Esophagus squamous epithelium (tissue), 5 donors: ENCODE results near the gene VPS35L. TPM values are rescaled to one million over a fixed set of nuclear protein-coding genes. Genes with fewer than 3 reads are reported as not detected.

Experiments
- DNase-seq: peaks from one replicate; lab custom pipeline; 2025; lab: John Stamatoyannopoulos, UW
- H3K27ac ChIP-seq, 4 donors: fragments of 200-600 bp; sonication (generic); one replicate each; pipeline ENCODE4 v1.5.1; 2016 to 2019; ENCODE audit warnings: mild to moderate bottlenecking in 1 of 4
- H3K27me3 ChIP-seq, 4 donors: fragments of 200-600 bp; sonication (generic); 1 replicate in 3 of 4; 2 replicates in 1 of 4; pipeline versions ENCODE4 v1.5.1 to v1.6.0; 2017 to 2021; ENCODE audit warnings: antibody characterized with exemption in 1 of 4
- H3K36me3 ChIP-seq, 3 donors: fragments of 200-600 bp; sonication (generic); one replicate each; pipeline ENCODE4 v1.5.1; 2016 to 2019
- H3K4me1 ChIP-seq, 3 donors: fragments of 200-600 bp; sonication (generic); one replicate each; pipeline ENCODE4 v1.5.1; 2017 to 2019
- H3K4me3 ChIP-seq, 4 donors: fragments of 200-600 bp; sonication (generic); 1 replicate in 3 of 4; 2 replicates in 1 of 4; pipeline ENCODE4 v1.5.1; 2016 to 2019; ENCODE audit warnings: mild to moderate bottlenecking in 2 of 4, moderate library complexity in 1 of 4
- H3K9me3 ChIP-seq, 3 donors: fragments of 200-600 bp; sonication (generic); one replicate each; pipeline ENCODE4 v1.5.1; 2016 to 2019
- CTCF ChIP-seq, 6 experiments: fragments of 450-650 bp in 4 of 6; fragments of 200-600 bp in 2 of 6; sonication (generic) in 2 of 6; IDR thresholded peaks; one replicate each; pipeline ENCODE4 v1.5.1; 2016 to 2019; ENCODE audit warnings: antibody characterized with exemption in 6 of 6, mild to moderate bottlenecking in 4 of 6, moderate library complexity in 4 of 6
- POLR2A ChIP-seq, 4 donors: fragments of 450-650 bp; IDR thresholded peaks; one replicate each; pipeline ENCODE4 v1.6.1; 2017; ENCODE audit warnings: antibody characterized with exemption in 4 of 4, mild to moderate bottlenecking in 4 of 4, moderate library complexity in 3 of 4
- WGBS, 2 donors: methylation state at CpG; one replicate each; pipeline ENCODE4 v1.1.5; 2018; 5-methylcytosine and 5-hydroxymethylcytosine counted together
- intact Hi-C: fragments of 100-400 bp; cut with DNase I; formaldehyde crosslinking; loops from one replicate; pipeline ENCODE4 v1.15.0; 2022
- total RNA-seq, 4 donors: library from RNA; depleted of rRNA; stranded (reverse); fragments of >200 nt; gene quantifications; one replicate each; pipeline ENCODE4 v1.1.0, GENCODE V29; 2016
- donor health status: DM: yes; HTN: yes; CAD: no.

The VPS35L gene
- total RNA-seq, 4 donors from 2014 or later: 20.8 to 32.9 (median 23.9) TPM

- TF ChIP-seq POLR2A (IDR thresholded peaks at IDR 0.05): no peak
- TF ChIP-seq CTCF (IDR thresholded peaks at IDR 0.05): peak in 1 of 6 experiments; percentile 13
Measured at GRCh38 chr16:19595043-19595767, 39.7 kb downstream of the VPS35L start.

DNA sequence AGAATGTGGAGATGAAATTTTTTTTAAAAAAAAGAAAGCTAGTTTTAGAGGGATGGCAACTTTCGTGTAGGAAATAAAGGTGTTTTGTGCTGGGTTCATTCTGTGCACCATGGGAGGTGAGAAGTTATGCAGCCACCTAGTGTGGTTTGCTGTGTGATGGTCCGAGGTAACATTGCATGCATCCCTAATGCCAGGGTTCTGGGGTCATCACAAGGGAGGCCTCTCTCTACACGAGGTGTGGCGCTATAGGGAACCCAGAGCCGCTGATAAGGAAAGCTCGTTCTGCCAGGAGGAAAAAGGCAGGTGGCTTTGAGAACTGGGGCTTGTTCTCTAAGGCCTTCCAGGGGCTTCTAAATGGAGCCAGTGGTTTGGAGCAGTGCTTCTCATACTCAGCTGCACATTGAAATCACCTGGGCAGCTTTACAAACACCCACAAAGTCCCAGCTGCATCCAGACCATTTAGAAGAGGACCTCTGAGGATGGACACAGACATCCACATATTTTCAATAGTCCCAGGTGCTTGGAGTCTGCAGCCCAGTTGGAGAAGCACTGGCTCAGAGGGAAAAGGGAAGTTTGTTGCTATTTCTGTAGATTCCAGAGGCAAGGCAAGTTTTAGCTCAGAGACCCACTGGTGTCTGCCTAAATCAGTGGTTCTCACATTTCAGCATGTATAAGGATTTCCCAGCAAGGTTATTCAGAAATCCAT, 43.5 kb downstream of the VPS35L start:
- Histone ChIP-seq H3K27ac (no peak overlapping the region), H3K27me3 (no peaks in the 10 kb centered on the region), H3K9me3 (no peaks in the 10 kb centered on the region), H3K4me1 (peaks cover 16 to 40% (median 21%) of the 10 kb centered on the region in 3 donors), H3K36me3 (peaks cover 0 to 68% (median 0%) of the 10 kb centered on the region in 3 donors), H3K4me3 (no peak overlapping the region)
- TF ChIP-seq CTCF (IDR thresholded peaks at IDR 0.05) (no peak), POLR2A (IDR thresholded peaks at IDR 0.05) (no peak)
- WGBS, 2 donors: 79 to 88% methylated on average over 5 to 6 of the region's 6 CpGs
- DNase-seq: no peak
- intact Hi-C loops: no loop called here

More at GRCh38 chr16:19595043-19595767, 39.7 kb downstream of the VPS35L start:
- peaks cover 11 to 25% (median 12%) of the 10 kb centered on the region in 3 donors for H3K4me1 ChIP-seq
- WGBS, 2 donors: 47 to 77% methylated on average over 11 to 12 of the region's 19 CpGs
- peaks cover 0 to 70% (median 0%) of the 10 kb centered on the region in 3 donors for H3K36me3 ChIP-seq
- no peaks in the 10 kb centered on the region for H3K9me3 ChIP-seq
- intact Hi-C loops: no loop called here
- peak overlapping the region in 3 of 4 donors; percentile 50 to 73 (median 72) for H3K27ac ChIP-seq
- DNase-seq: no peak
- no peaks in the 10 kb centered on the region for H3K27me3 ChIP-seq
- H3K4me3 ChIP-seq: no peak overlapping the region

DNA sequence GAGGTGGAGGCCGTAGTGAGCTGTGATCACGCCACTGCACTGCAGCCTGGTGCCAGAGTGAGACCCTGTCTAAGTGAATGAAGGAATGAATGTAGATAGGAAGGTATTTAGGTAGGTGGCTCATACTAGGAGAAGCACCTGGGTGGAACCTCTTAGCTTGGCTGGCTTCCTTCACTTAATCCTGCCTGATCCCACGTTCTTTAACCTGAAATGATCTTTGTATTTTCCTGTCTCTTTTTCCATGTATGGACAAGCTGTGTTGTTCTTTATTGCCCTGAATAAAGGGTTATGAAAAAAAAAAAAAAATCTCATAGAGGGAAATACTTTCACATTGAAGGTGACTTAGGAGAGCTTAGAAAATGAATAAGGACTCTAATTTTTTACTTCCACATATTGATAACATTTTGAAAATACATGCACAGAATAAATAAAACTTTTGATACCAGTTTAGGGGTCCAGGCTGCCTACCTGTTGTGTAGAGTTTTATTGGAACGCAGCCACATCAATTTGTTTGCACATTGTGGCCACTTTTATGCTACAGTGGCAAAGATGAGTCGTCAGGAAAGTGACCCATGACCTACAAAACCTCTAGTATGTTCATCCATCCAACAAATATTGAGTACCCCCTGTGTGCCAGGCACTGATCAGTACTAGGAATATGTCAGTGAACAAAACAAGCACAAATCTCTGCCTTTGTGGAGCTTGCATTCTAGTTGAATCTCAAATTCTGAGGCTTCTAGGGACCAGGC, 44.6 kb downstream of the VPS35L start:
- intact Hi-C loops: loop anchor here (5.0 kb wide), 1 partner anchor 287 kb away; no protein-coding TSS in a partner anchor

More for the DNA sequence above, 44.6 kb downstream of the VPS35L start:
- Histone ChIP-seq H3K36me3 (peaks cover 0 to 68% (median 0%) of the 10 kb centered on the region in 3 donors), H3K9me3 (no peaks in the 10 kb centered on the region), H3K4me3 (no peak overlapping the region), H3K27me3 (no peaks in the 10 kb centered on the region), H3K4me1 (peaks cover 12 to 34% (median 16%) of the 10 kb centered on the region in 3 donors), H3K27ac (peak overlapping the region in 1 of 4 donors; percentile 51)
- 35 to 50% methylated on average over 5 of the region's 5 CpGs for WGBS, 2 donors
- DNase-seq: no peak
- TF ChIP-seq CTCF (IDR thresholded peaks at IDR 0.05) (no peak), POLR2A (IDR thresholded peaks at IDR 0.05) (no peak)
